ENCODE measurements around the gene PCDHGA1. TPM values are rescaled to one million over a fixed set of nuclear protein-coding genes. Genes with fewer than 3 reads are reported as not detected.
A peak's percentile ranks its signal among the peaks of the same experiment; 100 is the strongest.
"Not testable (repeated sequence)": the region's sequence is repeated elsewhere in the genome, so short reads cannot be mapped to it uniquely, and the experiment has no call there.

PCDHGA1 gene
- total RNA-seq, 1 donor from 2014 or later: 3.0 TPM

DNA sequence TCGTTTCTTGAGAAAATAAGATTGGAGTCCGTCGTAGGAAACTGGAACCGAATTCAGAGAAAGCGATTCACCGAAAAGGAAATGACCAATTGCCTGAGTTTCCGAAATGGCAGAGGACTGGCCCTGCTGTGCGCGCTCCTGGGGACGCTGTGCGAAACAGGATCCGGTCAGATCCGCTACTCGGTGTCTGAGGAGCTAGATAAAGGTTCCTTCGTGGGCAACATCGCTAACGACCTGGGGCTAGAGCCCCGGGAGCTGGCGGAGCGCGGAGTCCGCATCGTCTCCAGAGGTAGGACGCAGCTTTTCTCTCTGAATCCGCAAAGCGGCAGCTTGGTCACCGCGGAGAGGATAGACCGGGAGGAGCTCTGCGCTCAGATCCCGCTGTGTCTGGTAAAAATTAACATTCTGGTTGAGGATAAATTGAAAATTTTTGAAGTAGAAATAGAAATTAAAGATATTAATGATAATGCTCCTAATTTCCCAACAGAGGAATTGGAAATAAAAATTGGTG lies 13.7 kb downstream of the PCDHGA1 start:
- ATAC-seq (peak; percentile 34), DNase-seq (no peak)
- intact Hi-C loops (cut with micrococcal nuclease): no loop called here

DNA sequence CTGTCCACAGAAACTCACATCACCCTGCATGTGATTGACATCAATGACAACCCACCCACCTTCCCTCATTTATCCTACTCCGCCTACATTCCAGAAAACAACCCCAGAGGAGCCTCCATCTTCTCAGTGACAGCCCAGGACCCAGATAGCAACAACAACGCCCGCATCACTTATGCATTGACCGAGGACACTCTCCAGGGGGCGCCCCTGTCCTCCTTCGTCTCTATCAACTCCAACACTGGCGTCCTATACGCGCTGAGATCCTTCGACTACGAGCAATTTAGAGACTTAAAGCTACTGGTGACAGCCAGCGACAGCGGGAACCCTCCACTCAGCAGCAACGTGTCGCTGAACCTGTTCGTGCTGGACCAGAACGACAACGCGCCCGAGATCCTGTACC lies 15.0 kb downstream of the PCDHGA1 start:
- DNase-seq (no peak), ATAC-seq (no peak)
- intact Hi-C loops (cut with micrococcal nuclease): no loop called here

DNA sequence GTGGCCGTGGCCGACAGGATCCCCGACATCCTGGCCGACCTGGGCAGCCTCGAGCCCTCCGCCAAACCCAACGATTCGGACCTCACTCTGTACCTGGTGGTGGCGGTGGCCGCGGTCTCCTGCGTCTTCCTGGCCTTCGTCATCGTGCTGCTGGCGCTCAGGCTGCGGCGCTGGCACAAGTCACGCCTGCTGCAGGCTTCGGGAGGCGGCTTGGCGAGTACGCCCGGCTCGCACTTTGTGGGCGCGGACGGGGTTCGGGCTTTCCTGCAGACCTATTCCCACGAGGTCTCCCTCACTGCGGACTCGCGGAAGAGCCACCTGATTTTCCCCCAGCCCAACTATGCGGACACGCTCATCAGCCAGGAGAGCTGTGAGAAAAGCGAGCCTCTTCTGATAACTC lies 15.7 kb downstream of the PCDHGA1 start:
- intact Hi-C loops (cut with micrococcal nuclease); DNase-seq; ATAC-seq: not testable (repeated sequence)

DNA sequence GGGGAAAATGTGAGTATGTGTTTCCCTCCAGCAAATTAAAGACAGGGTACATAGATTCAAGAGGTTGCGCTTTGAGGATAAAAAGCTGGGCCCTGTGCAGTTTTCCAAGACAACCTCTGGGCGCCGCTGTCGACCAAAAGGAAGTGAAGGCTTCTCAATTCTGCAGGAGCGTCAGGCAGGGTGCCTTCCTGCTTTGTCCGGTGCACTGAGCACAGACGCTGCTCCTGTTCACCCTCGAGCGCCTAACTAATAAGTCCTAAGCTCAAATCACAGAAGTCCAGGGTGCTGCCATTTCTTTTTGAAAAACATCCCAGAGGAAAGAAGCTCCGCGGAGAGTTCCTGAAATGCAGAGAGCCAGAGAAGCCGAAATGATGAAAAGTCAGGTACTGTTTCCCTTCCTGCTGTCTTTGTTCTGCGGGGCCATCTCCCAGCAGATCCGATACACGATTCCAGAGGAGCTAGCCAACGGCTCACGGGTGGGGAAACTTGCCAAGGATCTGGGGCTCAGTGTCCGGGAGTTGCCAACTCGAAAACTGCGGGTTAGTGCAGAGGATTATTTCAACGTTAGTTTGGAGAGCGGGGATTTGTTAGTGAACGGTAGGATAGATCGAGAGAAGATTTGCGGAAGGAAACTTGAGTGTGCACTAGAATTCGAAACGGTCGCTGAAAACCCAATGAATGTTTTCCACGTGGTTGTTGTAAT lies 19.8 kb downstream of the PCDHGA1 start, which contains the start of gene PCDHGB1:
TSS of gene PCDHGB1 (plus strand) at position 183 of the 703 bp plus-strand sequence. CDS start at position 345, 162 bp downstream.
- intact Hi-C loops (cut with micrococcal nuclease): no loop called here
- ATAC-seq (peak; percentile 88), DNase-seq (peak; percentile 72)

DNA sequence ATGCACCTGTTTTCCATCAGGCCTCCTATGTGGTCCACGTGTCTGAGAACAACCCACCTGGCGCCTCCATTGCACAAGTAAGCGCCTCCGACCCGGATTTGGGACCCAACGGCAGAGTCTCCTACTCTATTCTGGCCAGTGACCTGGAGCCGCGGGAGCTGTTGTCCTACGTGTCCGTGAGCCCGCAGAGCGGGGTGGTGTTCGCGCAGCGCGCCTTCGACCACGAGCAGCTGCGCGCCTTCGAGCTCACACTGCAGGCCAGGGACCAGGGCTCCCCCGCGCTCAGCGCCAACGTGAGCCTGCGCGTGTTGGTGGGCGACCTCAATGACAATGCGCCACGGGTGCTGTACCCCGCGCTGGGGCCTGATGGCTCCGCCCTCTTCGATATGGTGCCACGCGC lies 21.3 kb downstream of the PCDHGA1 start:
- DNase-seq: no peak
- intact Hi-C loops (cut with micrococcal nuclease): no loop called here

DNA sequence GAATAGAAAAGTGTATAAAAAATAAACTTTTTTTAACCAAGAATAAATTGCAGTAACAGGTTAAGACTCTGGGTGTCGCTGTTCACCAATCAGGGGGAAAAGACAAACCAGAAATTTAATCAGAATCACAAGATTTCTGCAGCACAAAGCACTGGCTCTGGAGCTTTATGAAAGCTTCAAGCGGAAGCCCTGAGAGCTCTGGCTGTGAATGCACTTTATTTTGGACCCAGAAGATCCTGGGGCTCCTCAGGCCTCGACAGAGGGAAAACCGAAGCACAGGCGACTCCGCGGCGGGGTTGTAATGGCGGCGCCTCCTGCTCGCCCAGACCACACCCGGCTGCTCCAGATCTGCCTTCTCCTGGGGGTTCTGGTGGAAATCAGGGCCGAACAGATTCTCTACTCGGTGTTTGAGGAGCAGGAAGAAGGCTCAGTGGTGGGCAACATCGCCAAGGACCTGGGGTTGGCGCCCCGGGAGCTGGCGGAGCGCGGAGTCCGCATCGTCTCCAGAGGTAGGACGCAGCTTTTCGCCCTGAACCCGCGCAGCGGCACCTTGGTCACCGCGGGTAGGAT lies 24.7 kb downstream of the PCDHGA1 start, which contains the start of gene PCDHGA4:
TSS of gene PCDHGA4 (plus strand) at position 122 of the 570 bp plus-strand sequence. CDS start at position 209, 87 bp downstream.
- ATAC-seq (no peak), DNase-seq (no peak)
- intact Hi-C loops (cut with micrococcal nuclease): no loop called here

More for the DNA sequence above, 21.3 kb downstream of the PCDHGA1 start:
- no peak for ATAC-seq

DNA sequence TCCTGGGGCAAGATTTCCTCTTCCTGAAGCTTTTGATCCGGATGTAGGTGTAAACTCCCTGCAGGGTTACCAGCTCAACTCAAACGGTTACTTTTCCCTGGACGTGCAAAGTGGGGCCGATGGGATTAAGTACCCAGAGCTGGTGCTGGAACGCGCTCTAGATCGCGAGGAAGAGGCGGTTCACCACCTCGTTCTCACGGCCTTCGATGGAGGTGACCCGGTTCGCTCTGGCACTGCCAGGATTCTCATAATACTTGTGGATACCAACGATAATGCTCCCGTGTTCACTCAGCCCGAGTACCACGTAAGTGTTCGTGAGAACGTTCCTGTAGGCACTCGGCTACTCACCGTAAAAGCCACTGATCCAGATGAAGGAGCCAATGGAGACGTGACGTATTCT lies 25.3 kb downstream of the PCDHGA1 start:
- ATAC-seq (no peak), DNase-seq (no peak)
- intact Hi-C loops (cut with micrococcal nuclease): no loop called here

DNA sequence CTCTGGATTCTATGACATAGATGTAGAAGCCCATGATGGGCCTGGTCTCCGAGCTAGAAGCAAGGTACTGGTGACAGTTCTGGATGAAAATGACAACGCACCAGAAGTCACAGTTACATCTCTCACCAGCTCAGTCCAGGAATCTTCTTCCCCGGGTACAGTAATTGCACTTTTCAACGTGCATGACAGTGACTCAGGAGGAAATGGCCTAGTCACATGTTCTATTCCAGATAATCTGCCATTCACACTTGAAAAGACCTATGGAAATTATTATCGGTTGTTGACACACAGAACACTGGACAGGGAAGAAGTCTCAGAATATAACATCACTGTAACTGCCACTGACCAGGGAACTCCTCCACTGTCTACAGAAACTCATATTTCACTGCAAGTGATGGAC lies 25.8 kb downstream of the PCDHGA1 start:
- intact Hi-C loops (cut with micrococcal nuclease): no loop called here
- no peak for ATAC-seq
- no peak for DNase-seq

DNA sequence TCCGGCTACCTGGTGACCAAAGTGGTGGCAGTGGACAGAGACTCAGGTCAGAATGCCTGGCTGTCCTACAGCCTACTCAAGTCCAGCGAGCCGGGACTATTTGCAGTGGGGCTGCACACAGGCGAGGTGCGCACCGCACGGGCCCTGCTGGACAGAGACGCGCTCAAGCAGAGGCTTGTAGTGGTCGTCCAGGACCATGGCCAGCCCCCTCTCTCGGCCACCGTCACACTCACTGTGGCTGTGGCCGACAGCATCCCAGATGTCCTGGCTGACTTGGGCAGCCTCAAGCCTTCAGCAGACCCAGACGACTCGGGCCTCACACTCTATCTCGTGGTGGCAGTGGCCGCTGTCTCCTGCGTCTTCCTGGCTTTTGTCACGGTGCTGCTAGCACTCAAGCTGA lies 26.6 kb downstream of the PCDHGA1 start:
- intact Hi-C loops (cut with micrococcal nuclease): no loop called here
- ATAC-seq: peak; percentile 24

DNA sequence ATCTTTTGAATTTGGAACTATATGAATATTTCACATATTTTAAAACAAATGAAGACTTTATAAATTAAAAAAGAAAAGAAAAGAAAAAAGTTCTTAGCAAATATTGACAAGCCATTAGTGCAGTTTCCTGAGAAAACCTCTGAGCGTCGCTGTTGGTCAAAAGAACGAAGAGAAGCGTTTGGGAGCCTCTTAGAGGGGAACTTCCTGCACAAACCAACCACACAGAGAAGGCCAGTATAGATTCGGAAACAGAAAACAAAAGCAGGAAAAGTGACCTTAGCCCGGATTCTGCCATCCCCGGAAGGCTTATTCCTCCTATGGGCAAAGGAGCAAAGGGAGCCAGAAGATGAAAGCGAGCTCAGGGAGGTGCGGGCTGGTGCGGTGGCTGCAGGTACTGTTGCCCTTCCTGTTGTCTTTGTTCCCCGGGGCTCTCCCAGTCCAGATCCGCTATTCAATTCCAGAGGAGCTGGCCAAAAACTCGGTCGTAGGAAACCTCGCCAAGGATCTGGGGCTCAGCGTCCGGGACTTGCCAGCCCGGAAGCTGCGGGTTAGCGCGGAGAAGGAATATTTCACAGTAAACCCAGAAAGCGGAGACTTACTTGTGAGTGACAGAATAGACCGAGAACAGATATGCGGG lies 29.6 kb downstream of the PCDHGA1 start, which contains the start of gene PCDHGB2:
TSS of gene PCDHGB2 (plus strand) at position 205 of the 637 bp plus-strand sequence. CDS start at position 347, 142 bp downstream.
- intact Hi-C loops (cut with micrococcal nuclease): no loop called here
- DNase-seq: no peak
- ATAC-seq: peak; percentile 45

More for the DNA sequence above, 26.6 kb downstream of the PCDHGA1 start:
- no peak for DNase-seq

DNA sequence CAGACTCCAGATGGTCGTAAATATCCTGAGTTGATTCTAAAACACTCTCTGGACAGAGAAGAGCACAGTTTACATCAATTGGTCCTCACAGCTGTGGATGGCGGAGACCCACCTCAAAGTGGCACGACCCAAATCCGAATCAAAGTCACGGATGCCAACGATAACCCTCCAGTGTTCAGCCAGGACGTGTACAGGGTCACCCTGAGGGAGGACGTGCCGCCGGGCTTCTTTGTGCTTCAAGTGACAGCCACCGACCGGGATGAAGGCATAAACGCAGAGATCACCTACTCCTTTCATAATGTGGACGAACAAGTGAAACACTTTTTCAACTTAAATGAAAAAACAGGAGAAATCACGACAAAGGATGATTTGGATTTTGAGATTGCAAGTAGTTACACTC lies 30.4 kb downstream of the PCDHGA1 start:
- intact Hi-C loops (cut with micrococcal nuclease): no loop called here
- DNase-seq: no peak
- no peak for ATAC-seq

DNA sequence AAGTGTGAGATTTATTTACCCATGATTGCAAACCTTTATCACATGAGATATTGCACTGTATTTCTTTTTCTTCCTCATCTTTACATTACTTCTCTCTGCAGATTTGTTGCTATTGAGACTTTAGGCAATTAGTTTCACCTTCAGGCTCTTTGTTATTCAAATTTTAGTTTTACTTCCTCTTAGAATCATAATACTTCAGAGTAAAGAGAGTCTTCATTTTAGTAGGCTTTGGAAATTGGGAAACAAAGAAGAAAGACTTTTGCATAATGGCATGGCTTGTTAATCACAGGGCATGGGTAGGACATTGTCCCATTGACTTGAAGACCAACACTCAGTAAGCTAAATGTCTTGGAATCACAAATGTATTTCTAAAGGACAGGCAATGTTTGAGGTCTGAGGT lies 32.4 kb downstream of the PCDHGA1 start:
- intact Hi-C loops (cut with micrococcal nuclease): no loop called here
- ATAC-seq (no peak), DNase-seq (no peak)

DNA sequence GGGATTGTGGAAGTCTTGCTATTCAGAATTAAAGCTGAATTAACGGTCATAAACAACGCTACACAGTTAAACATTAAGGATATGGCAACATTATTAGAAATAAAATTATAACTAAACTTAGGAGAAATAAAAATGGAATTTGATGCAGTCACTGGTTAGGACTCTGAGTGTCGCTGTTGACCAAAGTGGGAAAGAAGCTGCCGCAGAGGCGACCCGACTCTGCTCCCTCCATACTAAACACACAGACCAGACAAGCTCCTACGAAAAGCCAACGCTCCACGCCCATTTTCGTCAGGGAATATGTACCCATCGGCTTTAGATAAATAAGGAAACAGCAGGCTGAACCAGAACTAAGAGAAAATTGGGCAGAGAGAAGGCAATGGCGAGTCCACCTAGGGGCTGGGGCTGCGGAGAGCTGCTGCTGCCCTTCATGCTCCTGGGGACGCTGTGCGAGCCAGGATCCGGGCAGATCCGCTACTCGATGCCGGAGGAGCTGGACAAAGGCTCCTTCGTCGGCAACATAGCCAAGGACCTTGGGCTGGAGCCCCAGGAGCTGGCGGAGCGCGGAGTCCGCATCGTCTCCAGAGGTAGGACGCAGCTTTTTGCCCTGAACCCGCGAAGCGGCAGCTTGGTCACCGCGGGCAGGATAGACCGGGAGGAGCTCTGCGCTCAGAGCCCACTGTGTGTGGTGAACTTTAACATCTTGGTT lies 33.8 kb downstream of the PCDHGA1 start, which contains the start of gene PCDHGA5:
TSS of gene PCDHGA5 (plus strand) at position 211 of the 709 bp plus-strand sequence. CDS start at position 380, 169 bp downstream.
- intact Hi-C loops (cut with micrococcal nuclease): no loop called here
- ATAC-seq (peak; percentile 78), DNase-seq (peak; percentile 35)

DNA sequence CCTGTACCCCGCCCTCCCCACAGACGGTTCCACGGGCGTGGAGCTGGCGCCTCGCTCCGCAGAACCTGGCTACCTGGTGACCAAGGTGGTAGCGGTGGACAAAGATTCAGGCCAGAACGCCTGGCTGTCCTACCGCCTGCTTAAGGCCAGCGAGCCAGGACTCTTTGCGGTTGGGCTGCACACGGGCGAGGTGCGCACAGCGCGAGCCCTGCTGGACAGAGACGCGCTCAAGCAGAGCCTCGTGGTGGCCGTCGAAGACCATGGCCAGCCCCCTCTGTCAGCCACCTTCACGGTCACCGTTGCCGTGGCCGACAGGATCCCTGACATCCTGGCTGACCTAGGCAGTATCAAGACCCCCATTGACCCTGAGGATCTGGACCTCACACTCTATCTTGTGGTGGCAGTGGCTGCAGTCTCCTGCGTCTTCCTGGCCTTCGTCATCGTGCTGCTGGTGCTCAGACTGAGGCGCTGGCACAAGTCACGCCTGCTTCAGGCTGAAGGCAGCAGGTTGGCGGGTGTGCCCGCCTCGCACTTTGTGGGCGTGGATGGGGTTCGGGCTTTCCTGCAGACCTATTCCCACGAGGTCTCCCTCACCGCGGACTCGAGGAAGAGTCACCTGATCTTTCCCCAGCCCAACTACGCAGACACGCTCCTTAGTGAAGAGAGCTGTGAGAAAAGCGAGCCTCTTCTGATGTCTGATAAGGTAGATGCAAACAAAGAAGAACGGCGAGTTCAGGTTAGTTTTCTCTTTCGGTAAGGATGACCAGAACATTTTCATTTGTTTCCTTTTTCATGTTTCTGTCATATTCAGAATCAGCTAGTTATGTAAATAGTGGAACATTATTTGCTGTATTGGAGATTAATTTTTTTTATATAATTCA lies 35.9 kb downstream of the PCDHGA1 start:
- DNase-seq (no peak), ATAC-seq (no peak)
- intact Hi-C loops (cut with micrococcal nuclease): no loop called here

DNA sequence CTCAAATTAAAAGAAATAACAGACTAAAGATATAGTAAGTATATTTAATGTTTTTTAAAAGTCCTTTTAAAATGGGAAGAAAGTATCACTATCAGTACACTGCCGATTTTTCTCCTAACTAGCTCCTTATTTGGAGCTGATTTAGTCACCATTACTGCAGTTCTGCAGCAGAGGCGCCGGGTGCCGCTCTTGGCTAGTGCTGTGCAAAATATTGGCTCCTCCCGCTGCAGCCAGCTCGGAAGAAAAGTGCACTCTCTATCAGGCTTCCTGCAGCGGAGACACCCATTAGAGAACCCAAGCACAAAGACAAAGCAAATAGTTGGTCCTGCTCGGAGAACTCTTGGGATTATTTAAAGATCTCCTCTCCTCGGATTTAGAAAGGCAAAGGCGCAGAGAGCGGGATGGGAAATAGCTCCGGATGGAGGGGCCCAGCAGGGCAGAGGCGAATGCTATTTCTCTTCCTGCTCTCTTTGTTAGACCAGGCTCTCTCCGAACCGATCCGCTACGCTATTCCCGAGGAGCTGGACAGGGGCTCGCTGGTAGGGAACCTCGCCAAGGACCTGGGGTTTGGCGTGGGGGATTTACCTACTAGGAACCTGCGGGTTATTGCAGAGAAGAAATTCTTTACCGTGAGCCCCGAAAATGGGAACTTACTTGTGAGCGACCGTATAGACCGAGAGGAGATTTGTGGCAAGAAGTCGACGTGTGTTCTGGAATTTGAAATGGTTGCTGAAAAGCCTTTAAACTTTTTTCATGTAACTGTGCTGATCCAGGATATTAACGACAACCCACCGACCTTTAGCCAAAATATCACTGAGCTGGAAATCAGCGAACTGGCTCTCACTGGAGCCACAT lies 39.9 kb downstream of the PCDHGA1 start, which contains the start of gene PCDHGB3:
TSS of gene PCDHGB3 (plus strand) at position 249 of the 855 bp plus-strand sequence. CDS start at position 402, 153 bp downstream.
- ATAC-seq: peak; percentile 92
- peak; percentile 76 for DNase-seq
- intact Hi-C loops (cut with micrococcal nuclease): no loop called here

DNA sequence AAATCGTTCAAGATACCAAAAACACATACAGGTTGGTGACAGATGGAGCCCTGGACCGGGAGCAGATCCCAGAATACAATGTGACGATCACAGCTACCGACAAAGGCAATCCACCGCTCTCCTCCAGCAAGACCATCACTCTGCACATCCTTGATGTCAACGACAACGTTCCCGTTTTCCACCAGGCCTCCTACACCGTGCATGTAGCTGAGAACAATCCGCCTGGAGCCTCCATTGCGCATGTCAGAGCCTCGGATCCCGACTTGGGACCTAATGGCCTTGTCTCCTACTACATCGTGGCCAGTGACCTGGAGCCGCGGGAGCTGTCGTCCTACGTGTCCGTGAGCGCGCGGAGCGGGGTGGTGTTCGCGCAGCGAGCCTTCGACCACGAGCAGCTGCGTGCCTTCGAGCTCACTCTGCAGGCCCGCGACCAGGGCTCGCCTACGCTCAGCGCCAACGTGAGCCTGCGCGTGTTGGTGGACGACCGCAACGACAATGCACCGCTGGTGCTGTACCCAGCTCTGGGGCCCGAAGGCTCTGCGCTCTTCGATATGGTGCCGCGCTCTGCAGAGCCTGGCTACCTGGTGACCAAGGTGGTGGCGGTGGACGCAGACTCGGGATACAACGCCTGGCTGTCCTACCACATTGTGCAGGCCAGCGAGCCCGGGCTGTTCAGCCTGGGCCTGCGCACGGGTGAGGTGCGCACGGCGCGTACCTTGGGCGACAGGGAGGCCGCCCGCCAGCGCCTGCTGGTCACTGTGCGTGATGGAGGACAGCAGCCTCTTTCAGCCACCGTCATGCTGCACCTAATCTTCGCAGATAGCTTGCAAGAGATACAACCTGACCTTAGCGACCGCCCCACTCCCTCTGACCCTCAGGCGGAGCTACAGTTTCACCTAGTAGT lies 41.5 kb downstream of the PCDHGA1 start:
- DNase-seq (no peak), ATAC-seq (peak; percentile 51)
- intact Hi-C loops (cut with micrococcal nuclease): no loop called here

All from left ventricle myocardium superior (tissue), 1 donor.